Peyer's patch (tissue), 4 donors: ENCODE data around the gene ASB3. TPM values are rescaled to one million over a fixed set of nuclear protein-coding genes. Genes with fewer than 3 reads are reported as not detected.

Experiments used
- DNase-seq, 3 donors: peaks; one replicate each; pipeline ENCODE4 v3.0.0-alpha.2; 2017 to 2019
- H3K27ac ChIP-seq, 4 donors: fragments of 200-600 bp; sonication (generic); one replicate each; pipeline ENCODE4 v1.5.1; 2016 to 2019
- H3K27me3 ChIP-seq, 2 donors: fragments of 200-600 bp; sonication (generic); one replicate each; pipeline ENCODE4 v1.5.1; 2019
- H3K36me3 ChIP-seq, 3 donors: fragments of 200-600 bp; sonication (generic); one replicate each; pipeline ENCODE4 v1.5.1; 2016 to 2019
- H3K4me1 ChIP-seq, 4 donors: fragments of 200-600 bp; sonication (generic); one replicate each; pipeline ENCODE4 v1.5.1; 2016 to 2019
- H3K4me3 ChIP-seq, 4 donors: fragments of 200-600 bp; sonication (generic); 1 replicate in 3 of 4; 2 replicates in 1 of 4; pipeline ENCODE4 v1.5.1; 2016 to 2019; ENCODE audit warnings: mild to moderate bottlenecking in 1 of 4
- H3K9me3 ChIP-seq, 4 donors: fragments of 200-600 bp; sonication (generic); one replicate each; pipeline ENCODE4 v1.5.1; 2016 to 2019; ENCODE audit warnings: mild to moderate bottlenecking in 1 of 4
- CTCF ChIP-seq, 6 experiments: fragments of 450-650 bp in 4 of 6; fragments of 200-600 bp in 2 of 6; sonication (generic) in 1 of 6; IDR thresholded peaks; one replicate each; pipeline ENCODE4 v1.5.1; 2017 to 2019; ENCODE audit warnings: antibody characterized with exemption in 6 of 6, mild to moderate bottlenecking in 3 of 6, moderate library complexity in 1 of 6
- POLR2A ChIP-seq, 2 donors: fragments of 450-650 bp; IDR thresholded peaks; one replicate each; pipeline ENCODE4 v1.5.1; 2017; ENCODE audit warnings: antibody characterized with exemption in 2 of 2, mild to moderate bottlenecking in 2 of 2, moderate library complexity in 2 of 2
- total RNA-seq, 4 donors: library from RNA; depleted of rRNA; stranded (reverse); fragments of >200 nt; gene quantifications; one replicate each; pipeline ENCODE4 v1.1.0, GENCODE V29; 2016

ASB3 gene
- total RNA-seq, 4 donors from 2014 or later, result 11.7 to 30.5 (median 18.3) TPM

- H3K36me3 ChIP-seq, result no peaks in the 10 kb centered on the region
- peaks cover 0 to 3% (median 0%) of the 10 kb centered on the region in 4 donors for H3K9me3 ChIP-seq
- TF ChIP-seq POLR2A (IDR thresholded peaks at IDR 0.05), result no peak
- no peak for TF ChIP-seq CTCF (IDR thresholded peaks at IDR 0.05)
- no peak for DNase-seq
- H3K27ac ChIP-seq, result no peak overlapping the region
- no peak overlapping the region for H3K4me3 ChIP-seq
- H3K4me1 ChIP-seq, result no peaks in the 10 kb centered on the region
- no peaks in the 10 kb centered on the region for H3K27me3 ChIP-seq
Observed at GRCh38 chr2:53620981-53621380, 165.8 kb downstream of the ASB3 start.

Other genes with a start within 250 kb of the ASB3 start
- 1 to 10 TPM in 3 of 4 donors, not detected in 1; 1.9 to 3.2 (median 2.9) TPM for gene CHAC2, start 19.1 kb downstream of the ASB3 start, total RNA-seq
- 10 to 100 TPM; 28.1 to 69.3 (median 55.4) TPM for gene ERLEC1, start 91 bp upstream of the ASB3 start, total RNA-seq
- 10 to 100 TPM in 1 of 4 donors, 1 to 10 TPM in 3; 2.5 to 25.6 (median 4.6) TPM for gene GPR75, start 73.0 kb upstream of the ASB3 start, total RNA-seq
- gene PSME4, start 184.0 kb upstream of the ASB3 start, total RNA-seq, result 10 to 100 TPM; 23.8 to 51.2 (median 34.2) TPM